Upper lobe of left lung (tissue), 6 donors: ENCODE data around the gene CDH12. TPM values are rescaled to one million over a fixed set of nuclear protein-coding genes. Genes with fewer than 3 reads are reported as not detected.

Experiments
- ATAC-seq, 2 donors: fragments of 200-7000 bp; cut with Tn5 transposase; one replicate each; pipeline ENCODE4 v1.9.1; 2022; ENCODE audit warnings: mild to moderate bottlenecking in 2 of 2, moderate library complexity in 2 of 2; ENCODE audit not compliant: low FRiP score in 2 of 2
- DNase-seq, 2 donors: peaks; one replicate each; pipeline ENCODE4 v3.0.0-alpha.2; 2019 to 2020
- H3K27ac ChIP-seq, 4 donors: fragments of 200-600 bp; sonication (generic); one replicate each; pipeline ENCODE4 v1.5.1; 2016 to 2019
- H3K27me3 ChIP-seq, 4 donors: fragments of 200-600 bp; sonication (generic); one replicate each; pipeline ENCODE4 v1.5.1; 2017 to 2019
- H3K36me3 ChIP-seq, 4 donors: fragments of 200-600 bp; sonication (generic); one replicate each; pipeline ENCODE4 v1.5.1; 2016 to 2019
- H3K4me1 ChIP-seq, 4 donors: fragments of 200-600 bp; sonication (generic); one replicate each; pipeline ENCODE4 v1.5.1; 2018 to 2019
- H3K4me3 ChIP-seq, 4 donors: fragments of 200-600 bp; sonication (generic); one replicate each; pipeline ENCODE4 v1.5.1; 2017 to 2019; ENCODE audit warnings: mild to moderate bottlenecking in 2 of 4, moderate library complexity in 1 of 4
- H3K9me3 ChIP-seq, 4 donors: fragments of 200-600 bp; sonication (generic); one replicate each; pipeline ENCODE4 v1.5.1; 2018 to 2019
- EP300 ChIP-seq, 4 donors: sonication (generic); formaldehyde crosslinking; IDR thresholded peaks; one replicate each; pipeline ENCODE4 v1.5.1; 2017; ENCODE audit warnings: antibody characterized with exemption in 4 of 4, control low read depth in 2 of 4
- POLR2A ChIP-seq, 4 donors: fragments of 450-650 bp; IDR thresholded peaks; one replicate each; pipeline ENCODE4 v1.5.1; 2016 to 2017; ENCODE audit warnings: antibody characterized with exemption in 4 of 4, mild to moderate bottlenecking in 2 of 4
- POLR2AphosphoS5 ChIP-seq, 2 donors: sonication (generic); formaldehyde crosslinking; IDR thresholded peaks; one replicate each; pipeline ENCODE4 v1.5.1; 2017; ENCODE audit warnings: antibody characterized with exemption in 2 of 2
- WGBS, 2 donors: methylation state at CpG; one replicate each; pipeline ENCODE4 v1.1.5; 2017 to 2018; 5-methylcytosine and 5-hydroxymethylcytosine counted together
- total RNA-seq, 6 donors: library from RNA; depleted of rRNA in 4 of 6; stranded (reverse); fragments of >200 nt in 4 of 6; gene quantifications; one replicate each; pipeline versions ENCODE4 v1.1.0 to v1.2.1, GENCODE V29; 2016 to 2021
- TF ChIP-seq, protein P1 (sequence below), 6 experiments: fragments of 450-650 bp in 4 of 6; fragments of 200-600 bp in 2 of 6; sonication (generic) in 2 of 6; IDR thresholded peaks; one replicate each; pipeline ENCODE4 v1.5.1; 2016 to 2019; ENCODE audit warnings: antibody characterized with exemption in 6 of 6
- donor health status: DM: no; HTN: no; CAD: no; lungs with moderate emphysema.
- donor health status: DM: no; HTN: yes; CAD: no; lungs with severe emphysema.

The CDH12 gene
- total RNA-seq, 6 donors from 2014 or later: 0.10 to 0.49 TPM; not detected in 4

DNA sequence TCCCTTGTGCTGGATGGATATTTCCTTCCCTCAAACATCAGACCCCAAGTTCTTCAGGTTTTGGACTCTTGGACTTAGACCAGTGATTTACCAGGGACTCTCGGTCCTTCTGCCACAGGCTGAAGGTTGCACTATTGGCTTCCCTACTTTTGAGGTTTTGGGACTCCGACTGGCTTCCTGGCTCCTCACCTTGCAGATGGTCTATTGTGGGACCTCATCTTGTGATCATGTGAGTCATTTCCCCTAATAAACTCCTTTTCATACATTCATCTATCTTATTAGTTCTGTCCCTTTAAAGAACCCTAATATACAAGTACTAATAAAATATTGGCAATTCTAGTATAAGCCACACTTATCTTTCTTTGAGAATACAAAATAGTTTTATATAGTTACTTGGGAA is 1078.9 kb downstream of the CDH12 start:
- TF ChIP-seq, protein P1, sequence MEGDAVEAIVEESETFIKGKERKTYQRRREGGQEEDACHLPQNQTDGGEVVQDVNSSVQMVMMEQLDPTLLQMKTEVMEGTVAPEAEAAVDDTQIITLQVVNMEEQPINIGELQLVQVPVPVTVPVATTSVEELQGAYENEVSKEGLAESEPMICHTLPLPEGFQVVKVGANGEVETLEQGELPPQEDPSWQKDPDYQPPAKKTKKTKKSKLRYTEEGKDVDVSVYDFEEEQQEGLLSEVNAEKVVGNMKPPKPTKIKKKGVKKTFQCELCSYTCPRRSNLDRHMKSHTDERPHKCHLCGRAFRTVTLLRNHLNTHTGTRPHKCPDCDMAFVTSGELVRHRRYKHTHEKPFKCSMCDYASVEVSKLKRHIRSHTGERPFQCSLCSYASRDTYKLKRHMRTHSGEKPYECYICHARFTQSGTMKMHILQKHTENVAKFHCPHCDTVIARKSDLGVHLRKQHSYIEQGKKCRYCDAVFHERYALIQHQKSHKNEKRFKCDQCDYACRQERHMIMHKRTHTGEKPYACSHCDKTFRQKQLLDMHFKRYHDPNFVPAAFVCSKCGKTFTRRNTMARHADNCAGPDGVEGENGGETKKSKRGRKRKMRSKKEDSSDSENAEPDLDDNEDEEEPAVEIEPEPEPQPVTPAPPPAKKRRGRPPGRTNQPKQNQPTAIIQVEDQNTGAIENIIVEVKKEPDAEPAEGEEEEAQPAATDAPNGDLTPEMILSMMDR (IDR thresholded peaks at IDR 0.05): no peak
- TF ChIP-seq EP300 (IDR thresholded peaks at IDR 0.05) (no peak), POLR2A (IDR thresholded peaks at IDR 0.05) (no peak)
- 75 to 88% methylated on average over 2 of the region's 2 CpGs for WGBS, 2 donors
- Histone ChIP-seq H3K27ac (no peak overlapping the region), H3K9me3 (no peaks in the 10 kb centered on the region), H3K36me3 (no peaks in the 10 kb centered on the region), H3K4me1 (no peaks in the 10 kb centered on the region), H3K27me3 (no peaks in the 10 kb centered on the region), H3K4me3 (no peak overlapping the region)
- no peak for DNase-seq
- ATAC-seq: no peak

DNA sequence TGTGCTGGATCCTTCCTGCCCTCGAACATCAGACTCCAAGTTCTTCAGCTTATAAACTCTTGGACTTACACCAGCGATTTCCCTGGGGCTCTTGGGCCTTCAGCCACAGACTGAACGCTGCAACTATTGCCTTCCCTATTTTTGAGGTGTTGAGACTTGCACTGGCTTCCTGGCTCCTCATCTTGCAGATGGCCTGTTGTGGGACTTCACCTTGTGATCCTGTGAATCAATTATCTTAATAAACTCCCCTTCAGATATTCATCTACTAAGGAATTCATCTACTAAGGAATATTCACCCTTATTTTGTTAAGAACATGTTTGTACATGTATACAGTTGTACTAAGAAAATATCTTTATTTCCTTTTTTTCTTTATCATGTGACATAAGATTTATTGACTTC is 1079.7 kb downstream of the CDH12 start:
- no peak for DNase-seq
- ATAC-seq: no peak
- no peak overlapping the region for H3K4me3 ChIP-seq
- WGBS, 2 donors: 84 to 92% methylated on average over 3 of the region's 3 CpGs
- H3K9me3 ChIP-seq: no peaks in the 10 kb centered on the region
- H3K36me3 ChIP-seq: no peaks in the 10 kb centered on the region
- TF ChIP-seq POLR2A (IDR thresholded peaks at IDR 0.05) (no peak), POLR2AphosphoS5 (IDR thresholded peaks at IDR 0.05) (no peak)
- TF ChIP-seq, protein P1 (IDR thresholded peaks at IDR 0.05): no peak
- no peaks in the 10 kb centered on the region for H3K27me3 ChIP-seq
- H3K4me1 ChIP-seq: no peaks in the 10 kb centered on the region
- H3K27ac ChIP-seq: no peak overlapping the region

DNA sequence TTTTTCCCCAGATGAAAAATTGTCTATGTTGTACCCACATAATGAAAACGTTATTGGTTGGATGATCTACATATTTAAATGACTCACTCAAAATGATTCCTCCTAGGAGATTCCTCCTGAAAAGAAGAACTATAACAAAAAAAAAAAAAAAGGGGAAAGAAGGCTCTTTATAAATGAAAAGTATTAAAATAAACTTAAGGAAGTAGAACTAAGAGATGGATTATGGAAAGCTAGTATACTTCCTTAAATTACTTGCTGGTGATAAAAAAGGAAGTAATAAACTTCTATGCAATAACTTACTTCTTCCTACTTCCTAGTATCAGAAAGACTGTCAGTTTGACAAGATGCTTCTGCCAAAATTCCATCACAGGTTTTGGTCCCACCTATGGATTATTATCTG is 1087.7 kb downstream of the CDH12 start:
- ATAC-seq: no peak
- H3K4me3 ChIP-seq: no peak overlapping the region

DNA sequence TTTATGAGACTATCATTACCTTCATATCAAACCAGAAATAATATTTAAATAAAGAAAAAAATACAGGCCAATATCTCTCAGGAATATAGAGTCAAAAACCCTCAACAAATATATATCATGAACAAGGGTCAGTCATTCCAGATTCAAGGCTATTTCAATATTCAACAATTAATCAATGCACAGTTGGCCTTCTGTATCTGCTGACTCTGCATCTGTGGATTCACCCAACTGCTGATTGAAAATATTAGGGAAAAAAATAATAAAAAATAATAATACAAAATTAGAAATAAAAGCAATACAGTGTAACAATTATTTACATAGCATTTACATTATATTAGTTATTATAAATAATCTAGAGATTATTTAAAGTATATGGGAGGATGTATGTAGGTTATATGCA is 1114.0 kb downstream of the CDH12 start:
- H3K36me3 ChIP-seq: no peaks in the 10 kb centered on the region
- no peak overlapping the region for H3K4me3 ChIP-seq
- TF ChIP-seq POLR2A (IDR thresholded peaks at IDR 0.05) (no peak), EP300 (IDR thresholded peaks at IDR 0.05) (no peak), POLR2AphosphoS5 (IDR thresholded peaks at IDR 0.05) (no peak)
- TF ChIP-seq, protein P1 (IDR thresholded peaks at IDR 0.05): no peak
- H3K9me3 ChIP-seq: no peaks in the 10 kb centered on the region
- DNase-seq (no peak), ATAC-seq (no peak)
- no peaks in the 10 kb centered on the region for H3K27me3 ChIP-seq
- H3K4me1 ChIP-seq: no peaks in the 10 kb centered on the region
- no peak overlapping the region for H3K27ac ChIP-seq

More for the DNA sequence above, 1087.7 kb downstream of the CDH12 start:
- DNase-seq: no peak
- no peak for TF ChIP-seq EP300 (IDR thresholded peaks at IDR 0.05)
- no peak for TF ChIP-seq POLR2A (IDR thresholded peaks at IDR 0.05)
- no peak for TF ChIP-seq POLR2AphosphoS5 (IDR thresholded peaks at IDR 0.05)
- TF ChIP-seq, protein P1 (IDR thresholded peaks at IDR 0.05): no peak
- Histone ChIP-seq H3K27me3 (no peaks in the 10 kb centered on the region), H3K9me3 (no peaks in the 10 kb centered on the region), H3K4me1 (no peaks in the 10 kb centered on the region), H3K36me3 (no peaks in the 10 kb centered on the region), H3K27ac (no peak overlapping the region)
- WGBS, 2 donors: 15 to 28% methylated on average over 1 of the region's 1 CpG

DNA sequence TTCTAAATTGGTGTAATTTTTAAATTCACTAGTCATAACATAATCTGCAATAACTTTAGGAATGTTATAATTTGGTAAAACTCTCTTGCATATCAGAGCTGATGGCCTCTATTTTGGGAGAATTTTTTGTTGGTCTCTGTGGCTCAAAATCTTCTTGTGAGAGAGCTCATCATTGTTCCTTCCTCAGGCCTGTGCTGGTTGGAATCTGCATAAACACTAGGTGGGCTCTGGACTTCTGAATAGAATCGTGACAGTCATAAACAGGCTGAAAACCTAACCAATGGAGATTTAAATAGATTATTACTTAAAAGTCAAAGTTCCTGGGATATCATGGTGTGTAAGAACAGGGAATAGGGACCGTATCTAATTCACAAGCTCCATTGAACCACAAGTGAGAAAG is 1129.6 kb downstream of the CDH12 start:
- ATAC-seq: no peak
- no peaks in the 10 kb centered on the region for H3K4me1 ChIP-seq
- H3K27ac ChIP-seq: no peak overlapping the region
- no peak overlapping the region for H3K4me3 ChIP-seq
- no peaks in the 10 kb centered on the region for H3K27me3 ChIP-seq
- TF ChIP-seq POLR2A (IDR thresholded peaks at IDR 0.05) (no peak), EP300 (IDR thresholded peaks at IDR 0.05) (no peak), POLR2AphosphoS5 (IDR thresholded peaks at IDR 0.05) (no peak)
- TF ChIP-seq, protein P1 (IDR thresholded peaks at IDR 0.05): no peak
- 62 to 77% methylated on average over 2 of the region's 2 CpGs for WGBS, 2 donors
- H3K9me3 ChIP-seq: no peaks in the 10 kb centered on the region
- DNase-seq: no peak
- H3K36me3 ChIP-seq: no peaks in the 10 kb centered on the region
